Measurements from ENCODE around the gene ZSCAN23. TPM values are rescaled to one million over a fixed set of nuclear protein-coding genes. Genes with fewer than 3 reads are reported as not detected.

Gene ZSCAN23
- total RNA-seq, 1 donor from 2014 or later, result 20.4 TPM

GRCh38 chr6:28486533-28486932, 43.2 kb upstream of the ZSCAN23 start:
- Histone ChIP-seq H3K4me2 (no peak overlapping the region), H2AFZ (replicated peaks) (no peak overlapping the region), H3K4me1 (no peaks in the 10 kb centered on the region), H3K27ac (no peak overlapping the region), H3F3A (ENCODE audit: low read depth) (peaks cover 7% of the 10 kb centered on the region), H3K79me2 (ENCODE audit: low read depth) (no peaks in the 10 kb centered on the region), H3K27me3 (peaks cover 19% of the 10 kb centered on the region), H3K4me3 (no peak overlapping the region), H3K9ac (no peak overlapping the region), H3K36me3 (no peaks in the 10 kb centered on the region), H3K9me3 (ENCODE audit: low read depth) (no peaks in the 10 kb centered on the region), H4K20me1 (ENCODE audit: low read depth) (no peaks in the 10 kb centered on the region)
- H3K36me3 Mint-ChIP-seq, result no peaks in the 10 kb centered on the region
- no peak overlapping the region for H3K27ac Mint-ChIP-seq
- H3K4me3 Mint-ChIP-seq, result no peak overlapping the region
- H3K9me3 Mint-ChIP-seq, result no peaks in the 10 kb centered on the region
- TF ChIP-seq EZH2phosphoT487 (IDR thresholded peaks at IDR 0.05) (no peak), CTCF (IDR thresholded peaks at IDR 0.05) (no peak), EZH2 (IDR thresholded peaks at IDR 0.05) (no peak)
- H3K27me3 Mint-ChIP-seq (ENCODE audit: insufficient read depth, low read depth), result peaks cover 8% of the 10 kb centered on the region
- H3K4me1 Mint-ChIP-seq, result peaks cover 16% of the 10 kb centered on the region
- no peak for DNase-seq (ENCODE audit: low spot score)

DNA sequence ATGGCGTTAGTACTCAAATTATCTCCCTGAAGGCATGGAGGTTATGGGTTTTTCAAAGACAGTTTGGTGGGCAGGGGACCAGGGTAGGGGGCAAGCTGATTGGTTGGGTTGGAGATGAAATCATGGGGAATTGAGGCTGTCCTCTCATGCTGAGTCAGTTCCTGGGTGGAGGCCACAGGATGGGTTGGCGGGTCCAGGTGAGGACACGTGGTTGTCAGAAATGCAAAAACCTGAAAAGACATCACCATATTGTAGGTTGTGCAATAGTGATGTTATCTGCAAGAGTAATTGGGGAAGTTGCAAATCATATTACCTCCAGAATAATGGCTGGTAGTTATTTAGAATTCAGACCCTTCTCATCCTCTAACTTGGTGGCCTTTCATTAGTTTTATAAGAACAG, 42.2 kb upstream of the ZSCAN23 start:
- H3K4me3 ChIP-seq, result no peak overlapping the region
- no peak overlapping the region for H3K27ac Mint-ChIP-seq
- no peaks in the 10 kb centered on the region for H3K4me1 ChIP-seq
- H3K4me3 Mint-ChIP-seq, result no peak overlapping the region
- H4K20me1 ChIP-seq (ENCODE audit: low read depth), result no peaks in the 10 kb centered on the region
- H3K36me3 ChIP-seq, result no peaks in the 10 kb centered on the region
- no peak overlapping the region for H2AFZ ChIP-seq (replicated peaks)
- no peak for DNase-seq (ENCODE audit: low spot score)
- H3K79me2 ChIP-seq (ENCODE audit: low read depth), result no peaks in the 10 kb centered on the region
- H3K4me1 Mint-ChIP-seq, result peaks cover 10% of the 10 kb centered on the region
- peaks cover 7% of the 10 kb centered on the region for H3F3A ChIP-seq (ENCODE audit: low read depth)
- H3K27me3 ChIP-seq, result peaks cover 30% of the 10 kb centered on the region
- H3K27ac ChIP-seq, result no peak overlapping the region
- peaks cover 8% of the 10 kb centered on the region for H3K27me3 Mint-ChIP-seq (ENCODE audit: insufficient read depth, low read depth)
- no peaks in the 10 kb centered on the region for H3K9me3 ChIP-seq (ENCODE audit: low read depth)
- H3K36me3 Mint-ChIP-seq, result no peaks in the 10 kb centered on the region
- no peak overlapping the region for H3K4me2 ChIP-seq
- H3K9me3 Mint-ChIP-seq, result no peaks in the 10 kb centered on the region
- H3K9ac ChIP-seq, result no peak overlapping the region
- TF ChIP-seq EZH2phosphoT487 (IDR thresholded peaks at IDR 0.05) (no peak), EZH2 (IDR thresholded peaks at IDR 0.05) (no peak), CTCF (IDR thresholded peaks at IDR 0.05) (no peak)

DNA sequence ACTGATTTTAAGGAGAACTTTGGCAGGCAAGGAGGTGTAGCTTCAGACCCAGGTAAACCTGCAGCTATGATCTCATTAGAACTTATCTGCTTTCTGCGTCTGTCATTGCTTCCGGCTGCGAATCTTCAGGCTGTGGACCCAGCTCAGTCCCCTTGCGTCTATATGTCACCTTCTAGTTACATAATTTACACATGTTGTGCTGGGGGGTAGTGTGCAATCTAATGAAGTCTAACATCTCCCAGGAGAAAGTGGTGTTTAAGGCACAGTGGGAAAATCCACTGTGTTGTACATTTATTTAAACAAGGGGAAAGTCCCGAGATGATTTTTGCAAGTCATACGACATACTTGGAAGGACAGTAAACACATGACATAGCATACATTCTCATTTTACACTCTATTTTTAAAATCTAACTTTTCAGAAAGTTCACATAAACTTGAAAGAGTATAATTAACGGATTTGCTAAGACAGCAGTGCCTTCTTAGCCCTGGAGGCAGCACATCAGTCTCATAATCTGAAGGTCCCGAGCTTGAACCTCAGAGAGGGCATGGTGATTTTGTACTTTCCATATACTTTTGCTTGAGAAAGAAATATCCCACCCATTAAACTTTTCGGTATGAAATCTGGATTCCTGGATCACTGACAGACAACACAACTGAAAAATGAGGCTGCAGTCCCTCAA, 37.1 kb upstream of the ZSCAN23 start:
- Histone ChIP-seq H3F3A (ENCODE audit: low read depth) (no peaks in the 10 kb centered on the region), H3K9me3 (ENCODE audit: low read depth) (no peaks in the 10 kb centered on the region), H3K79me2 (ENCODE audit: low read depth) (no peaks in the 10 kb centered on the region), H3K27ac (no peak overlapping the region), H3K4me3 (no peak overlapping the region), H4K20me1 (ENCODE audit: low read depth) (no peaks in the 10 kb centered on the region), H3K27me3 (peaks cover 58% of the 10 kb centered on the region), H3K36me3 (no peaks in the 10 kb centered on the region), H3K4me2 (no peak overlapping the region), H3K4me1 (no peaks in the 10 kb centered on the region), H2AFZ (replicated peaks) (no peak overlapping the region), H3K9ac (no peak overlapping the region)
- Mint-ChIP-seq H3K27ac (no peak overlapping the region), H3K27me3 (ENCODE audit: insufficient read depth, low read depth) (peaks cover 3% of the 10 kb centered on the region), H3K9me3 (no peaks in the 10 kb centered on the region), H3K36me3 (no peaks in the 10 kb centered on the region), H3K4me3 (no peak overlapping the region), H3K4me1 (no peaks in the 10 kb centered on the region)
- TF ChIP-seq EZH2phosphoT487 (IDR thresholded peaks at IDR 0.05), result no peak
- no peak for TF ChIP-seq EZH2 (IDR thresholded peaks at IDR 0.05)
- TF ChIP-seq CTCF (IDR thresholded peaks at IDR 0.05), result no peak
- no peak for DNase-seq (ENCODE audit: low spot score)

Measured in neural progenitor cell (in vitro differentiated cells).